ENCODE data around the gene LPAR1.

DNA sequence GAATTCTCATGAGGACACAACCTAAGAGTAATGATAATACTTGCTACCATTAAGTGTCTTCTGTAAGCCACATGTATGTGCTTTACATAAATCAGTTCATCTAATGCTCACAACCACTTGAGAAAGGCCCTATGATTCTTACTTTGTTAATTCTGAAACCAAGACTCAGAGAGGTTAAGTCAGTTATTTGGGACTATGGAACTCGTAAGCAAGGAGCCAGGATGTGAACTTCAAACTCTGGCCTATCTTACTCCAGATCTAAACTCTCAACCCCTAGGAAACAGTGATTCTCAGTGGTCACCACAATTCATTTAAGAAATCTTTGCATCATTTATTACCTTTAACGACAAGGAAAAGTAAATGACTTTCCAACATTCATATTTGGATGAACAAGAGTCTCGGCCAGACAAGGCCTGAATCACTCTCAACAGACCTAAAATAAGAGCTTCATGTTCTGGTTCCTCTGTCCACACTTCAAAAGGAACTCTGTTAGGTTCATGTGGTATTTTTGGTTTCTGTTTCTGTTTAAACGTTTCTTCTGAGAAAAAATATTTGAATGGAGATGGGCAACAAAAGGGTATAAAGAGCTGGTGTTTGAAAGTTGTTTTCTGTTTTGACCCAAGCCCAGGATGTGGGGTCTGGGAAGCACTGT is 104.8 kb downstream of the LPAR1 start:
- TF ChIP-seq, protein P1, sequence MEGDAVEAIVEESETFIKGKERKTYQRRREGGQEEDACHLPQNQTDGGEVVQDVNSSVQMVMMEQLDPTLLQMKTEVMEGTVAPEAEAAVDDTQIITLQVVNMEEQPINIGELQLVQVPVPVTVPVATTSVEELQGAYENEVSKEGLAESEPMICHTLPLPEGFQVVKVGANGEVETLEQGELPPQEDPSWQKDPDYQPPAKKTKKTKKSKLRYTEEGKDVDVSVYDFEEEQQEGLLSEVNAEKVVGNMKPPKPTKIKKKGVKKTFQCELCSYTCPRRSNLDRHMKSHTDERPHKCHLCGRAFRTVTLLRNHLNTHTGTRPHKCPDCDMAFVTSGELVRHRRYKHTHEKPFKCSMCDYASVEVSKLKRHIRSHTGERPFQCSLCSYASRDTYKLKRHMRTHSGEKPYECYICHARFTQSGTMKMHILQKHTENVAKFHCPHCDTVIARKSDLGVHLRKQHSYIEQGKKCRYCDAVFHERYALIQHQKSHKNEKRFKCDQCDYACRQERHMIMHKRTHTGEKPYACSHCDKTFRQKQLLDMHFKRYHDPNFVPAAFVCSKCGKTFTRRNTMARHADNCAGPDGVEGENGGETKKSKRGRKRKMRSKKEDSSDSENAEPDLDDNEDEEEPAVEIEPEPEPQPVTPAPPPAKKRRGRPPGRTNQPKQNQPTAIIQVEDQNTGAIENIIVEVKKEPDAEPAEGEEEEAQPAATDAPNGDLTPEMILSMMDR (IDR thresholded peaks at IDR 0.05; ENCODE audit: low read length) = no peak
- no peak for TF ChIP-seq EZH2phosphoT487 (IDR thresholded peaks at IDR 0.05; ENCODE audit: low read length)
- TF ChIP-seq EZH2 (optimal IDR thresholded peaks at IDR 0.05; ENCODE audit: low read depth, low read length) = no peak

Data from MM.1S (cell line).